Erythroblast (primary cell): ENCODE measurements around the gene RPL36.

ENCODE experiments used
- GATA1 ChIP-seq: IDR thresholded peaks from 2 replicates; pipeline ENCODE4 v1.6.1; 2011; ENCODE audit warnings: low read depth, mild to moderate bottlenecking, control low read depth, low read length, moderate library complexity
- POLR2A ChIP-seq: IDR thresholded peaks from 2 replicates; pipeline ENCODE4 v1.6.1; 2011; ENCODE audit warnings: mild to moderate bottlenecking, low read length

- TF ChIP-seq POLR2A = no peak
- TF ChIP-seq GATA1 = no peak
Measured at GRCh38 chr19:5654931-5655330, 35.2 kb upstream of the RPL36 start.
